Limb (tissue), 2 donors: ENCODE data around the gene MSTO1.
A peak's percentile ranks its signal among the peaks of the same experiment; 100 is the strongest.
"Not testable (repeated sequence)": the region's sequence is repeated elsewhere in the genome, so short reads cannot be mapped to it uniquely, and the experiment has no call there.

ENCODE experiments used
- DNase-seq, 2 donors: peaks; one replicate each; pipeline ENCODE4 v3.0.0-alpha.2; 2016; ENCODE audit errors: extremely low spot score in 2 of 2

The MSTO1 gene

DNA sequence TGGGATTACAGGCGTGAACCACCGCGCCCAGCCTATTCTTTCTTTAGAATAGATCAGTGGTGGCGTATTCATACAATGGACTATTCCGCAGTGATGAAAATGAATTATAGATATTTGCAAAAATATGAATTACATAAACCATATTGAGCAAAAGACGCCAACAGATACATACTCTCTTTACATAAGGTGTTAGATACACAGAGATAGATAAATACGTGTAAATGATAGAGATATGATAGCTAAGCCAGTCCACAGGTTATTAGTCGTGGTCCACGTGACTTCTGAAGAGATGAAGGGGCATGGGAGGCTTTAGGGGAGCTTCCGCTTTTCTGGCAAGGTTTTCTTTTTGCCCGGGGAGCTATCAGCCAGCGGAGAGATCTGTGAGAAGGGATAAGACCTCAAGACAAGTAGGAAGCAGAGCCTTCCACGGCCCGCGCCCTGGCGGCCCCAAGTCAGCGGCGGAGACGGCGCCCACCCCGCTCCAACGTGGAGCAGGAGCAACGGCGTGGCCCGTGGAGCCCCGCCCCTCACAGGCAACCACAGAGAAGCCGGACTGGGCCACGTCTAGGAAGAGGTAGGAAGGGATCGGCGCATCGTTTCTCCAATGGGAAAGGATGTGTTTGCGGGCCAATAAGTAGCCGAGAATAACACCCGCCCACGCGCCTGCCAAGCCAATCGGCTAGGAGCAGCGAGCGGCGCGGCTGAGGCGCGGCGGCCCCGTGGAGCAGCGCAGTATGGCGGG lies at the start of gene MSTO1:
Gene MSTO1 (plus strand): TSS at position 704 of the 742 bp plus-strand sequence. CDS start 31 bp downstream, at position 735.
- peak; percentile 92 to 96 for DNase-seq

DNA sequence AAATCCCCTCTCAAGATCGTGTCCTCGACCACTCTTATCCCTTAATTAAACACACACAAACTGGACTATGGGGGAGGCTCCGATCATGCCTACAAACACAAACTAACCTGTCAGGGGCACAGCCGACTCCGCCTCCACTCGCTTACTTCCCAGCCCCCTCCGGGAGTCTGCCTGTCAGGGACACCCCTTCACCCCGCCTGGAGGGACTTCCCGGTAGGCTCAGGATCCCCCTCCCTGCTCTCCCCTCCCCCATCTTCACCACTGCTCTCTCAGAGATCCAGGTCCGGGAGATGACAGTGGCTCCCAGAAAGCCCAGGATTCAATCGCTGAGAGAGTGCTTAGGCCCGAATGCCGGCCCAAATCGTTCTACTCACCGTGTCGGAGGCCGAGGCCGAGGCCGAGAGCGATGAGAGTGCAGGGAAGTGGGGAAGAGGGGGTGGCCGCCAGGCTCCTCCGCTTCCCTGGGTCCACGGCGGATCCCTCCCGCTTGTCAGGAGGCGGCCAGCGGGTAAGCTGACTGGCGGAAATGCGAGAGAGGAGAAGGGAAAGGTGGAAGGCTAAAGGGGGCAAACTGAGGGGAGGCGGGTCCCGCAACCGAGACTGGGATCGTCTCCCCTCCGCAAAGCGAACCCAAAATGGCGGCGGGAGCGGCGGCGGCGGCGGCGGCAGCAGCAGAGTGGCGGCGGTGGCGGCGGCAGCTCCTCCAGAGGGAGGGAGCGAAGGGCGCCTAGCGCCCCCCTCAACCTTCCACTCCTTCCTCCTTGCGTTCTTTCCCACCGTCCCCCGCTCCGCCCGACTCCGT lies 48.0 kb upstream of the MSTO1 start:
- peak in 1 of 2 donors; percentile 37 for DNase-seq

DNA sequence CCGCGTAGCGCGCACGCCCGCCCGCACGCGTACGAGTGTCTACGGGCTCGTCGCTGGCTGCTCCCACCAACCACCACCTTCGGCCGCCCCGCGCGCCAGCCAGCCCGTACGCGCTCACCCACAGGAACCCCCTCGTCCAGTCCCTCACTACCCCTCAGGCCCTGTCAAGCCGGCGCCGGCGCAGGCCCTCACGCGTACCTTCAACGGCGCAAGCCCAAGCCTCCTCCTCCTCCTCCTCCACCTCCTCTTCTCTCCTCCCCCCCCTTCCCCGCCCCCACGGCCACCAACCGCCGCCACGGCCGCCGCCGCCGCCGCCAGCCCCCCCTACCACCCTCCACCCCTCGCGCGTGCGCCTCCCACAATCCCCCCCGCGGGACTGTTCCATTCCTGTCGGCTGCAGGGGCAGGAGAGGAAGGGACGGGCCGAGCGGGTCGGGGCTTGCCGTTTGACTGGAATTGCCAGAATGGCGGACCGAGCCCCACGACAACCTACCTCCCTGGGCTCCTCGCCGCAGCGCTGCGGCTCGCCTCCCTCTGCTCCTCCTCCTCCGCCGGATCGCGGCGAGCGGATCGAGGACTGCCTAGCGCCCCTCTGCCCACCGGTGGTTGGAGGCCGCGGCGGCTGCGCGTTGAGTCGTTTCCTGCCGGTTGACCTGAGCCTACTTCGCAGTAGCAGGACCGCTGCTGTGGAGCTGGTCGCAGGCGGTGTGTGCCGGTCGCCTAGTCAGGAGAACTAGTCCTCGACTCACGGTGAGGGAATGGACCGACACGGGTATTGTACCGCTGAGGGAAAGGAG lies 47.2 kb upstream of the MSTO1 start, which contains the start of gene ASH1L:
Gene ASH1L (minus strand): TSS at position 223 of the 796 bp plus-strand sequence. CDS start 41,284 bp downstream, outside the sequence.
- DNase-seq: peak; percentile 87 to 99

DNA sequence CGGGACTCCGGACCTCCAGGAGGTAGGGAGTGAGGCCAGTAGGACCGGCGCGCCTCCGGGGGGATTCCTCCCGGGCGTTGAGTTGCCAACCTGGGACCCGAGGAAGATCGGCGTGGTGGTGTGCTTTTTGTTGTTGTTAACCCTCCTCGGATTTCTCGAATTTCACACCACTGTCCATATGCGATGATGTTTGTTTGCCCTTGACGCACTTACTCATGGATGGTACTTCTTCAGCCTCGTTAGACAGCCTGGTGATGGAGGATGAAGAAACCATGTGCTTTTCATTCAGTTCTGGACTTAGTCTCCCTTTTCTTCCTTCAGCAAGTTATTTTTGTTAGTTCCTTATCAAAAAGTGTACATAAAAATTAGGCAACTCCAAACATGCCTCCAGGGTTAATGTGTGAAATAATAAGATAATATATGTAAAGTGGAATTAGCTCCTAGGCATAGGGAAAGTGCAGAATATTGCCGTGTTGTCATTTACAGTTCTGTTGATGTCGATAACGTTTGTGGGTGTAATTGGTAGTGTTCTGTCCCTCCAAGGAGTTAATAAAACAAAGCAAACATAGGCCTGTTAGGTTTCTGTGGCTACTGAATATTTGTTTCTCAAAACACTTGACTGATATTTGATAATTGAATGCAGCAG lies 46.5 kb upstream of the MSTO1 start:
- not testable (repeated sequence) for DNase-seq

DNA sequence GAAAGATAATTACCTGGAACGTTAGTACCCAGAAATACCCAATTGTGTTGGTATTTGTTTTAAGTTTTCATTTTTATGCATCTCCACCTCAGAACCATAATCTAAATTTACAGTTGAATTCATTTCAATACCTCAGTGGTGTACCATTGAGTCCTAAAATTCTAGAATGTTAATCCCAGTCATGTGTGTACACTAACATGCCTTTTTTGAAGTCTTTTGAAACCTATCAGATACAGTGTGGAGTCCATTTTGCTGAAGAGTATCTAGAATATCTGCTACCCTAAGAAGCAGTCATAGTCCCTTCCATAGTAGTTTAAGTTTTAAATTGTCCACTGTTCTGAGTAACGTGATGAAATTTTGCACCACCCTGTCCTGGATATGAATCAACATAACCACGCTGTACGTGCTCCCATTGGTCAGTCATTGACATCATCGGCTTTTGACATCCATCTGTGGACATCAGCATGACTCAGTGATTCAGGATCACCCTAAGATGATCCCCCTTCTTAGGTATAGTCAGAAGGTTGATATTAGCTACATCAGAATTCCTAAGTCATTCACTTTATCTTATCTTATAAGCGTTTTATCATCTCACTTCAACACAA lies 39.9 kb upstream of the MSTO1 start:
- no peak for DNase-seq

DNA sequence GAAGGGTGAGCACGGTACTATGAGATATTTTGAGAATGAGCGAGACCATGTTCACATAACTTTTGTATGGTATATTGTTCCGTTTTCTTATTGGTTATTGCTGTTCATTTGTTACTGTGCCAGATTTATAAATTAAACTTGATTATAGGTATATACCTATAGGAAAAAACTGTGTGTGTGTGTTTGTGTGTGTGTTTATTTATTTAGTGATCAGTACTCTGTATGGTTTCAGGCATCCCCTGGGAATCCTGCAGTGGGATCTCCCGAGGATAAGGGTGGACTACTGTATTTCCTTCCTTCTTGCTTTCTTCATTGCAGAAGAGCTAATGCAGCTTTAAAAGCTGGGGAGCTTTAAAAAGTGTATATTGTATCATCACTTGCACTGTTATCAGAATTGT lies 39.4 kb upstream of the MSTO1 start:
- DNase-seq: no peak

DNA sequence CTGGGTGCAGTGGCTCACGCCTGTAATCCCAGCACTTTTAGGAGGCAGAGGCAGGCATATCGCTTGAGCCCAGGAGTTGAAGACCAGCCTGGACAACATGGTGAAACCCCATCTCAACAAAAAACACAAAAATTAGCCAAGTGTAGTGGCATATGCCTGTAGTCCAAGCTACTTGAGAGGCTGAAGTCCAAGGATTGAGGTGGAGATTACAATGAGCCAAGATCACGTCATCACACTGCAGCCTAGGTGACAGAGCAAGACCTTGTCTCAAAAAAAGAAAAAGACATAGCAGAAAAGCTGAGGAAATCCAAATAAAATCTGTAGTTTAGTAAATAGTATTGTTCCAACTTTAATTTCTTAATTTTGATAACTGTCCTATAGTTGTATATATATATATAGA lies 35.9 kb upstream of the MSTO1 start:
- DNase-seq: no peak

DNA sequence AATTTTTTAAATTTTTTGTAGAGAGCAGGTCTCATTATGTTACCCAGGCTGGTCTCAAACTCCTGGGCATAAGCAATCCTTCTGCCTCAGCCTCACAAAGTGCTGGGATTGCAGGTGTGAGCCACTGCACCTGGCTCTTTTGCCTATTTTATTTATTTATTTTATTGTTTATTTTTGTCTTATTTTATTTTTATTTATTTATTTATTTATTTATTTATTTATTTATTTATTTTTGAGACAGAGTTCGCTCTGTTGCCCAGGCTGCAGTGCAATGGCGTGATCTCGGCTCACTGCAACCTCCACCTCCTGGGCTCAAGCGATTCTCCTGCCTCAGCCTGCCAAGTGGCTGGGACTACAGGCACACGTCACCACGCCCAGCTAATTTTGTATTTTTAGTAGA lies 34.4 kb upstream of the MSTO1 start:
- not testable (repeated sequence) for DNase-seq

DNA sequence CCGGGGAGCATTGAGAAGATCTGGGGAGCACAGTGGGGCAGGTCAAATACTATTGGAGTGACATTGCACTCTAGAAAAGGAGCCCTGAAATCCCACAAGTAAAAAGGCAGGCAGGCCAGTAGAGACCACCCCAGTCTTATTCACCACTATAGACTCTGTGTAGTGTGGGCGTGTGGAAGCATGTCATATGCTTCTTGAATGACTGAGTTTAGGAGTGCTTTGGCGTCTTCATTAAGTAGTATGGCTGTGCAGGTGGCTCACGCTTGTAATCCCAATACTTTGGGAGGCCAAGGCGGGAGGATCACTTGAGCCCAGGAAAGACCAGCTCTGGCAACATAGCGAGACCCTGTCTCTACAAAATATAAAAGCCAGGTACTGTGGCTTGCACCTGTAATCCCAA lies 26.2 kb upstream of the MSTO1 start:
- not testable (repeated sequence) for DNase-seq

DNA sequence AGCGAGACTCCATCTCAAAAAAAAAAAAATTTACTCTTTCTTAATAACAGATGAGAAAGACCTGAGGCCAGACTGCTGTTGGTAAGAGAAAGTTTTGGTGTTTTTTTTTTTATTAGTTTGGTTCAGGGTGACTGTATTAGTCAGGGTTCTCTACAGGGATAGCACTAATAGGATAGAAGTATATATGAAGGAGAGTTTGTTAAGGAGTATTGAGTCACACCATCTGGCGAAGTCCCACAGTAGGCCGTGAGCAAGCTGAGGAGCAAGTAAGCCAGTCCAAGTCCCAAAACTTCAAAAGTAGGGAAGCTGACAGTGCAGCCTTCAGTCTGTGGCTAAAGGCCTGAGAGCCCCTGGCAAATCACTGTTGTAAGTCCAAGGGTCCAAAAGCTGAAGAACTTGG lies 20.7 kb upstream of the MSTO1 start:
- not testable (repeated sequence) for DNase-seq

DNA sequence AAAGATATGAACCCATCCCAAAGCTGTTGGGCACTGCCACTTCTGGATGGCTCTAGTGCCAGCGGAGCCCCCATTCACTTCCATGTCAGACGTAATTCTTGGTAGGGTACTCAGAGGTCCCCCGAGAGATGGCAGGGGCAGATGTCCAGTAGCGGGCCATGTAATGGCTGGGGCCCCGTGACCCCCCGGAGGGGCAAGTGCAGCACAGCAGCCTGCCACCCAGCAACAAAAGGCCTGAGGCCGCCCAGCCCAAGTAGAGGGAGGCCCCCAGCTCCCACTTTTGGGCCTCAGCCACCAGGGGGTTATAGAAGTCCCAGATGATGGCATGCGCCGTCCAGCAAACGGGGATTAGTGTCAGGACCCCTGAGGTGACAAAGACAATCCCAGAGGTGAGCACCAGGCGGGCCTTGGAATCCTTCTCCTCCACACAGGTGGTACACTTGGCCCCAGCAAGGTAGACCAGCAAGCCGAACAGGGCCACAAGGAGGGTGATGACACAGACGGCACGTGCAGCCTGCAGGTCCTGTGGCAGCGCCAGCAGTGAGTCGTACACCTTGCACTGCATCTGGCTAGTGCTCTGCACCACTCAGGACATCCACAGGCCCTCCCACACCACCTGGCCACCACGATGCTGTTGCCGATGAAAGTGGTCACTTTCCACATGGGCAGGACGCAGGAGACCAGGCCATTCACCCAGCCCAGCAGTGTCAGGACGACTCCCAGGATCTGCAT lies 19.3 kb upstream of the MSTO1 start:
- not testable (repeated sequence) for DNase-seq

DNA sequence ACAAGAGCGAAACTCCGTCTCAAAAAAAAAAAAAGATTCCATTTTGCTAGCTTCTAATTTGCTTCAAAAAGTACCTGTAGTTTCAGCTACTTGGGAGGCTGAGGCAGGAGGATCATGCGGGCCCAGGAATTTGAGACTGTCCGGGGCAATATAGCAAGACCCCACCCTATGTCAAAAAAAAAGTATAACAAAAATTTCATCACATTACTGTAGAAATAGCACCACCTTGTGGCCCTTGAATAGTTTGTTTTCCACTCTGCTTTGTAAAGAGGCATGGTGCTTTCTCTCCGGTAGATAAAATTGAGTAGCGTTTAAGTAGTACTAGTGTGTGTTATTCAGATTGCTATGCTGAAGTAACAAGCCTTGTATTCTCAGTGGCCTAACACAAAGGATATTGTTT lies 18.2 kb upstream of the MSTO1 start:
- DNase-seq: peak in 1 of 2 donors; percentile 69

DNA sequence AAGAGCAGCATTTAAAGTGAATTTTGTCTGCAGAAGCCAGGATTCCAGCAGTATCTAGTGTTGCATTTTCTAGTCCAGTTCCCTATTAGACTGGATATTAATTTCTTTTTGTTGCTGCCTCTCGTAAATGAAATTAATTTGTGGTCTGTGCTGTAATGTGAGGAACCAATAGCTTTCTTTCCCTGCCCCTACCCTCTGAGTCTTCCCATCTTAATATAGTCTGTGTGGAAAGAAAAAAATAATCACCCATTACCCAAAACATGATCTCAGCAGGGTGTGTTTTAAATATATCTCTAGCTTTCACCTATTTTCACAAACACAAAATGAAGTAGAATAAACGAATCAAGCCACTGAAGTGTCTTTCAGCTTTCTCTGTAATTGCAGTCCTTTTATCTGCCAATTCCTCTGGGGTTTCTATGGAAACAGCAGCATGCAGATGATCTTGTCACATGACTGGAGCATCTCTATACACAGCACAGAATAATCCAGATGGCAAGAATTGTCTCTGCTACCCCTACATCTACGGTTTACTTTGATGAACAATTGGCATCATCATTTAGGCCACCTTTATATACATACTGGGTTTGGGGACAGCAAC lies 14.0 kb upstream of the MSTO1 start:
- not testable (repeated sequence) for DNase-seq

DNA sequence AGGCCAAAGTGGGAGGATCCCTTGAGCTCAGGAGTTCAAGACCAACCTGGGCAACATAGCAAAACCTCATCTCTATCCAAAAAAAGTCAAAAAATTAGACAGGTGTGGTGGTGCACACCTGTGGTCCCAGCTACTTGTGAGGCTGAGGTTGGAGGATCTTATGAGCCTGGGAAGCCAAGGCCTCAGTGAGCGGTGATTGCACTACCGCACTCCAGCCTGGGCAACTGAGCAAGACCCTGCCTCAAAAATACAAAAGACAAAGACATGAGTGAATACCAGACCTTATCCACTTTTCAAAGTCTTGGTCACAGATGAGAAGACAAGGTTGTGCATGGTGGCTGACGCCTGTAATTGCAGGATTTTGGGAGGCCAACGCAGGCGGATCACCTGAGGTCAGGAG lies 13.2 kb upstream of the MSTO1 start:
- no peak for DNase-seq

DNA sequence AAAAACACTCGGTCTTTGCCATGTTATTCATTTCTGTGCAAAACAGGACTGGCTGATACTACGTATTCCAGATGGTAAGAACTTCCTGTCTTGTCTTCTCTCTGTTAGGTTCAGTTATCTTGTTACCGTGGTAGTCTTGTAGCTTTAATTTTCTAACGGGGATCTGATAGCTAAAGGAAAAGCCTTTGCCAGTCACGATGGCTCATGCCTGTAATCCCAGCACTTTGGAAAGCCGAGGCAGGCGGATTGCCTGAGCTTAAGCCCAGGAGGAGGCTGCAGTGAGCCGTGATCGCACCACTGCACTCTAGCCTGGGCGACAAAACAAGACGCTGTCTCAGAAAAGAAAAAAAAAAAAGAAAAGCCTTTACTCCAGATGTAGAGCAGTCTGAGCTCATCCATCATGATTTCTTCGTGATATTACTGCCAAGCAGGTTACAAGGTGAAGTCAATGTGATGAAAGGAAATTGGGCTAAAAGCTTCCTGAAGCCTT lies 11.1 kb upstream of the MSTO1 start:
- DNase-seq: peak; percentile 27 to 34

DNA sequence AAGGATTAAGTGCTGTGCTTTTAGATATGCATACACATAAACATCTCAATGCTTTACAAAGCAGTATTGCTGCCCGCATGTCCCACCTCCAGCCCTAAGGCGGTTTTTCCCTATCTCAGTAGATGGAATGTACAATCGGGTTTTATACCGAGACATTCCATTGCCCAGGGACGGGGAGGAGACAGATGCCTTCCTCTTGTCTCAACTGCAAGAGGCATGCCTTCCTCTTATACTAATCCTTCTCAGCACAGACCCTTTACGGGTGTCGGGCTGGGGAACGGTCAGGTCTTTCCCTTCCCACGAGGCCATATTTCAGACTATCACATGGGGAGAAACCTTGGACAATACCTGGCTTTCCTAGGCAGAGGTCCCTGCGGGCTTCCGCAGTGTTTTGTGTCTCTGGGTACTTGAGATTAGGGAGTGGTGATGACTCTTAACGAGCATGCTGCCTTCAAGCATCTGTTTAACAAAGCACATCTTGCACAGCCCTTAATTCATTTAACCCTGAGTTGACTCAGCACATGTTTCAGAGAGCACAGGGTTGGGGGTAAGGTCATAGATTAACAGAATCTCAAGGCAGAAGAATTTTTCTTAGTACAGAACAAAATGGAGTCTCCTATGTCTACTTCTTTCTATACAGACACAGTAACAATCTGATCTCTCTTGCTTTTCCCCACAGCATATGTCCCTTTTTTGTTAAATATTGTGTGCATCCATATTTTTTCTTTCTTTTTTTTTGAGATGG lies 10.0 kb upstream of the MSTO1 start:
- not testable (repeated sequence) for DNase-seq

DNA sequence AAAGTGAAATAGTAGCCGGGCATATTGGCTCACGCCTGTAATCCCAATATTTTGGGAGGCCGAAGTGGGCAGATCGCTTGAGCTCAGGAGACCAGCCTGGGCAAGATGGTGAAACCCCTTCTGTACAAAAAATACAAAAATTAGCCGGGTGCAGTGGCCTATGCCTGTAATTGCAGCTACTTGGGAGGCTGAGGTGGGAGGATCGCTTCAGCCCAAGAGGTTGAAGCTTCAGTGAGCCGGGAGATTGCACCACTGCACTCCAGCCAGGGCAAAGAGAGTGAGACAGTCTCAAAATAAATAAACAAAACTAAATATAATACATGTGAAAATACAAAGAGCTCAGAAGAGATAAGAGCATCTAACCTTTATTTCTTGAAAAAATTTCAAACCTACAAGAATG lies 2.3 kb upstream of the MSTO1 start:
- DNase-seq: no peak

DNA sequence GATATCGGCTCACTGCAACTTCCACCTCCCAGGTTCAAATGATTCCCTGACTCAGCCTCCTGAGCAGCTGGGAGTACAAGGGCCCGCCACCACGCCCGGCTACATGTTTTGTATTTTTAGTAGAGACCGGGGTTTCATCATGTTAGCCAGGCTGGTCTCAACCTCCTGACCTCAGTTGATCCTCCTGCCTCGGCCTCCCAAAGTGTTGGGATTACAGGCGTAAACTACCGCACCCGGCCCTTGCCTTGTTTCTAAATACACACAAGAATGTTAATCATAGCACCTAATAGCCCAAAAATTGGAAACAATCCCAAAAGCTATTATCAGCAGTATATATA lies 1.2 kb upstream of the MSTO1 start:
- DNase-seq: no peak

DNA sequence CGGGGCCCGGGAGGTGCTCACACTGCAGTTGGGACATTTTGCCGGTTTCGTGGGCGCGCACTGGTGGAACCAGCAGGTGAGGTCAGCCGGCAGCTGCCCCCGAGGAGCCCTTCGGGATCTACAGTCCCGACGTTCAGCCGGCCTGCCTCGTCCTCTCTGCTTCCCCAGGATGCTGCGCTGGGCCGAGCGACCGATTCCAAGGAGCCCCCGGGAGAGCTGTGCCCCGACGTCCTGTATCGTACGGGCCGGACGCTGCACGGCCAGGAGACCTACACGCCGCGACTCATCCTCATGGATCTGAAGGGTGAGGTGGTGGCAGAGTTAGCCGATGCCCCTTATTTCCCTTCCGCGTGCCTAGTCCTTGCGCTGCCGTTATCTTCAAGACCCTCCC lies 234 bp downstream of the MSTO1 start:
- not testable (repeated sequence) for DNase-seq
